Left lung (tissue), 10 donors: ENCODE measurements around the gene RNF43. TPM values are rescaled to one million over a fixed set of nuclear protein-coding genes. Genes with fewer than 3 reads are reported as not detected.

ENCODE experiments used
- ATAC-seq: fragments of 200-7000 bp; cut with Tn5 transposase; one replicate; pipeline ENCODE4 v1.9.1; 2020; ENCODE audit warnings: moderate library complexity
- DNase-seq, 4 donors: peaks; one replicate each; pipeline ENCODE4 v3.0.0-alpha.2; 2013 to 2020
- H3K27ac ChIP-seq, 2 donors: fragments of 200-600 bp; sonication (generic) in 1 of 2; one replicate each; pipeline versions ENCODE4 v1.5.0 to v1.8.0; 2020 to 2021
- H3K27me3 ChIP-seq, 2 donors: fragments of 200-600 bp; sonication (generic) in 1 of 2; one replicate each; pipeline versions ENCODE4 v1.5.0 to v1.8.0; 2020 to 2021
- H3K36me3 ChIP-seq, 2 donors: fragments of 200-600 bp; sonication (generic) in 1 of 2; one replicate each; pipeline versions ENCODE4 v1.5.0 to v1.8.0; 2020 to 2021
- H3K4me1 ChIP-seq, 2 donors: fragments of 200-600 bp; one replicate each; pipeline ENCODE4 v1.8.0; 2021
- H3K4me3 ChIP-seq, 2 donors: fragments of 200-600 bp; sonication (generic) in 1 of 2; one replicate each; pipeline versions ENCODE4 v1.5.0 to v1.8.0; 2020 to 2021; ENCODE audit warnings: mild to moderate bottlenecking in 1 of 2
- H3K9me3 ChIP-seq, 2 donors: fragments of 200-600 bp; sonication (generic) in 1 of 2; one replicate each; pipeline versions ENCODE4 v1.5.0 to v1.8.0; 2020 to 2021
- intact Hi-C, 2 donors: fragments of 100-400 bp; cut with DNase I; formaldehyde crosslinking; loops; one replicate each; pipeline versions ENCODE4 v1.11.2 to v1.14.2; 2022
- polyA plus RNA-seq, 6 donors: library from polyadenylated mRNA; unstranded; fragments of 120-200 nt; gene quantifications; one replicate each; pipeline ENCODE4 v1.2.1, GENCODE V29; 2013; ENCODE audit not compliant: insufficient read length in 6 of 6
- total RNA-seq, 2 donors: library from RNA; stranded (reverse); fragmentation: NEBNext Ultra II Directional; extraction: Animal tissue kit (Norgen Biotek cat#: 25700); gene quantifications; one replicate each; pipeline ENCODE4 v1.2.1, GENCODE V29; 2021
- TF ChIP-seq, protein P1 (sequence below), 2 donors: fragments of 200-600 bp; sonication (generic) in 1 of 2; IDR thresholded peaks; one replicate each; pipeline versions ENCODE4 v1.5.0 to v1.8.0; 2021; ENCODE audit warnings: antibody characterized with exemption in 2 of 2
- donor health status: DM: no; HTN: yes; CAD: no.
- donor health status: DM: no; HTN: no; CAD: no.

RNF43 gene
- total and polyA plus RNA-seq, 8 donors, result 6.8 to 55.8 (median 36.0) TPM

DNA sequence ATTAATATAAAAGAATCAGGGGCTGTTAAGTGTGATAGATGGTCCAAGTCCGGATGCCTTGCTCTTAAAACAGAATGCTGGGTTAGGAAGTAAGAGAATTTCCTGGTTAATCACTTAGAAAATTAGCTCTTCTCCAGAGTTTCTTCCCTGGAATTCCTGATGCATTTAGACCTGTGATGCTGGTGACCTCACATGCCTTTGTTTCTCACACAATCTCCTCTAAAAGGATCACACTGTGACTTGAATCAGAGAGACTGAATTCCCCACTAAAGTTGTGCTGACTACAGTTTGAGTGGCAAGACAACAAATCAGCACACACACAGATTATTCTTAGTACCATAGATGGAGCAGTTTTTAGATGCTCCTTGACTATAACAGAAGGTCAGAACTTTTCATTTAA lies 4.4 kb upstream of the RNF43 start:
- peaks cover 0 to 4% of the 10 kb centered on the region in 2 donors for H3K4me1 ChIP-seq
- no peaks in the 10 kb centered on the region for H3K36me3 ChIP-seq
- no peak overlapping the region for H3K4me3 ChIP-seq
- TF ChIP-seq, protein P1, sequence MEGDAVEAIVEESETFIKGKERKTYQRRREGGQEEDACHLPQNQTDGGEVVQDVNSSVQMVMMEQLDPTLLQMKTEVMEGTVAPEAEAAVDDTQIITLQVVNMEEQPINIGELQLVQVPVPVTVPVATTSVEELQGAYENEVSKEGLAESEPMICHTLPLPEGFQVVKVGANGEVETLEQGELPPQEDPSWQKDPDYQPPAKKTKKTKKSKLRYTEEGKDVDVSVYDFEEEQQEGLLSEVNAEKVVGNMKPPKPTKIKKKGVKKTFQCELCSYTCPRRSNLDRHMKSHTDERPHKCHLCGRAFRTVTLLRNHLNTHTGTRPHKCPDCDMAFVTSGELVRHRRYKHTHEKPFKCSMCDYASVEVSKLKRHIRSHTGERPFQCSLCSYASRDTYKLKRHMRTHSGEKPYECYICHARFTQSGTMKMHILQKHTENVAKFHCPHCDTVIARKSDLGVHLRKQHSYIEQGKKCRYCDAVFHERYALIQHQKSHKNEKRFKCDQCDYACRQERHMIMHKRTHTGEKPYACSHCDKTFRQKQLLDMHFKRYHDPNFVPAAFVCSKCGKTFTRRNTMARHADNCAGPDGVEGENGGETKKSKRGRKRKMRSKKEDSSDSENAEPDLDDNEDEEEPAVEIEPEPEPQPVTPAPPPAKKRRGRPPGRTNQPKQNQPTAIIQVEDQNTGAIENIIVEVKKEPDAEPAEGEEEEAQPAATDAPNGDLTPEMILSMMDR (IDR thresholded peaks at IDR 0.05), result no peak
- no peak for ATAC-seq
- no peak overlapping the region for H3K27ac ChIP-seq
- no peaks in the 10 kb centered on the region for H3K9me3 ChIP-seq
- DNase-seq, result no peak
- peaks cover 3 to 5% of the 10 kb centered on the region in 2 donors for H3K27me3 ChIP-seq
- intact Hi-C loops, result no loop called here

DNA sequence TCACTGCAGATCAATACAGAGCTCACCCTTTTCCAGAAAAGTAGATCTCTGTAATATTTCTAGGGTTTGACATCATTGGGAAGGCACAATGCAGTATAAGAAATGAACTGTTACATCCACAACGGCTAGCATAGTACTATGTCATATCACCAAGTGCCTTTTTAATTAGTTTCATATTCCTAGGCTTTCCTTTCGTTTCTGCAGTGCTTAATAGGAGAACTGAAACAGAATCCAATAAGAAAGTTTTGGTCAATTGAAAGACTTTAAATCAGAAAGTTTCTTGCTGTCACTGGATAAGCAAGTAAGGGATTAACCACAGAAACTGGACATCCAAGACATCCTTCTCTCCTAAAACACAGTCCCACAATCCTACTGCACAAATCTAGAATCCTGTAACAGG lies 3.5 kb upstream of the RNF43 start:
- DNase-seq, result no peak
- Histone ChIP-seq H3K4me3 (no peak overlapping the region), H3K27me3 (peaks cover 3 to 5% of the 10 kb centered on the region in 2 donors), H3K9me3 (no peaks in the 10 kb centered on the region), H3K27ac (no peak overlapping the region), H3K36me3 (no peaks in the 10 kb centered on the region), H3K4me1 (peaks cover 0 to 4% of the 10 kb centered on the region in 2 donors)
- no peak for ATAC-seq
- TF ChIP-seq, protein P1 (IDR thresholded peaks at IDR 0.05), result no peak
- intact Hi-C loops, result no loop called here

DNA sequence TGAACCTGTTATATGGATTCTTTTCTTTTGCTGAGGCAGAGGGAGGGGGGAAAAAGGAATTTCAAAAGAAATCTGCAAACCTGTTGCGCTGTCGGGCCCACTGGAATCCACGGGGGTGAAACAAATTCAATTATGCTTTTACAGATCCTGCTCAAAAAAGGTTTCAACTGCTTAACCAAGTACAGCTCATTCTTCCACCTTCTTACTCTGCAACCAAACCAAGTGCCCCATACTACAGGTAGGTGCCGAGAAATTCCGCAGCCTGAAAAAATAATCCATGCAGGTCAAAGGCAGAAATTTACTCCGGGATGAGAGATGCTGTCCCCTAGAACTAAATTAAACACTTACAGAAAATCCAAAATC lies 416 bp downstream of the RNF43 start:
- TF ChIP-seq, protein P1 (IDR thresholded peaks at IDR 0.05), result no peak
- peaks cover 0 to 4% of the 10 kb centered on the region in 2 donors for H3K4me1 ChIP-seq
- H3K4me3 ChIP-seq, result peak overlapping the region; percentile 23 to 33
- ATAC-seq (peak; percentile 30), DNase-seq (no peak)
- H3K27ac ChIP-seq, result peak overlapping the region; percentile 47 to 67
- no peaks in the 10 kb centered on the region for H3K9me3 ChIP-seq
- intact Hi-C loops, result no loop called here
- no peaks in the 10 kb centered on the region for H3K36me3 ChIP-seq
- peaks cover 0 to 2% of the 10 kb centered on the region in 2 donors for H3K27me3 ChIP-seq

DNA sequence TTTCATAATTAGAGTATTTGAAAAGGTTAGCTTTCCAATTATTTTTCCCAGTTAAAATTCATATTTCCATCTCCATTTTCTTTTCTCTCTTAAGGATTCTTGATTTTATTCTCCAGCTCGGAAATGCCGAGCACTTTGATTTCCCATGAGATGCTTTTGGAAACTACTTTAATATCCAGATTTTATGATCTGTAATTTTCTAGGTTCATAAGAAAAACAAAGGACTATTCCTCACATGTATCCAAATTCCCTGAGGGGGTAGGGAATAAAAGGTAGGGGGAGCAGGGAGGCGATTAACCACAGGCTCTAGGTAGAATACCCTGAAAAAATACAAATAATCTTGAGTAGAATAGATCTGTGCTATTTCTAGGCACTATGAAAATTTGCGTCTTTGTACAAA lies 938 bp downstream of the RNF43 start:
- Histone ChIP-seq H3K36me3 (no peaks in the 10 kb centered on the region), H3K4me1 (peaks cover 0 to 4% of the 10 kb centered on the region in 2 donors), H3K27ac (peak overlapping the region; percentile 47 to 67), H3K27me3 (no peaks in the 10 kb centered on the region), H3K4me3 (peak overlapping the region; percentile 23 to 33), H3K9me3 (no peaks in the 10 kb centered on the region)
- DNase-seq (no peak), ATAC-seq (no peak)
- TF ChIP-seq, protein P1 (IDR thresholded peaks at IDR 0.05), result no peak
- intact Hi-C loops, result no loop called here

DNA sequence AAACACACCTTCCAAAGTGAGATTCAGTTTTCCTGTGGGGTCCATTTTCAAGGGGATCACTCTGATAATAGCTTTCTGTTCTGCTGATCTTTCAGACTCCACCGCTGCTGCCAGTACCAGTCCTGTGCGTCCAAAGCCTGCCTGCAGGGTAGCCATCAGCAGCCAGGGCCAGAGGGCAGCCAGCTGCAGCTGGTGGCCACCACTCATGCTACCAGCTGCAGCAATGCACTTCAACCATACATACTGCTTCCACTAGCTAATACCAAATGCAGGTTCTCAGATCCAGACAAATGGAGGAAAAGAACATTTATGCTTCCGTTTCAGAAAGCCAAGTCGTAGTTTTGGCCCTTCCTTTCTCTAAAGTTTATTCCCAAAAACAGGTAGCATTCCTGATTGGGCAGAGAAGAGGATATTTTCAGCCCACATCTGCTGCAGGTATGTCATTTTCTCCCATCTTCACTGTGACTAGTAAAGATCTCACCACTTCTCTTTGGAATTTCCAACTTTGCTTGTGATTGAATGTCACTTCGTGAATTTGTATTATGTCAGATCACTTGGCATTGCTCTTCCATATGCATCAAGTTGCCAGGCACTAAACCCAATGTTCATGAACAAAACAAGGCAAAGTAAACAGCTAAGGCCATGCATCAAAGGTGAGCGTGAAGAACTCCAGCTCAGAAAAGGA lies 1.8 kb downstream of the RNF43 start:
- intact Hi-C loops, result no loop called here
- TF ChIP-seq, protein P1 (IDR thresholded peaks at IDR 0.05), result no peak
- DNase-seq (peak in 1 of 4 donors; percentile 51), ATAC-seq (peak; percentile 55)
- no peaks in the 10 kb centered on the region for H3K36me3 ChIP-seq
- peak overlapping the region; percentile 16 to 33 for H3K4me3 ChIP-seq
- no peaks in the 10 kb centered on the region for H3K27me3 ChIP-seq
- peaks cover 0 to 4% of the 10 kb centered on the region in 2 donors for H3K4me1 ChIP-seq
- peak overlapping the region; percentile 15 to 47 for H3K27ac ChIP-seq
- no peaks in the 10 kb centered on the region for H3K9me3 ChIP-seq
